Brain pericyte (primary cell): Measurements from ENCODE around the gene GPR142.

Experiments
- DNase-seq: peaks from one replicate; pipeline ENCODE4 v3.0.0-alpha.2; 2012; ENCODE audit warnings: low read depth, low spot score

Gene GPR142

GRCh38 chr17:74369665-74370490, 2.6 kb downstream of the GPR142 start:
- DNase-seq: no peak

GRCh38 chr17:74371653-74372147, 4.4 kb downstream of the GPR142 start:
- no peak for DNase-seq

GRCh38 chr17:74372426-74372825, 5.1 kb downstream of the GPR142 start:
- no peak for DNase-seq

- no peak for DNase-seq
Observed at GRCh38 chr17:74373838-74374606, 6.7 kb downstream of the GPR142 start.

- DNase-seq: no peak
Observed at GRCh38 chr17:74374858-74375257, 7.6 kb downstream of the GPR142 start.

GRCh38 chr17:74379495-74380085, 12.3 kb downstream of the GPR142 start:
- DNase-seq: peak; percentile 16

GRCh38 chr17:74380086-74380958, 13.0 kb downstream of the GPR142 start:
- DNase-seq: no peak

- no peak for DNase-seq
Observed at GRCh38 chr17:74380959-74381808, 13.9 kb downstream of the GPR142 start.

- no peak for DNase-seq
Observed at GRCh38 chr17:74383141-74383540, 15.8 kb downstream of the GPR142 start.

GRCh38 chr17:74385201-74385600, 17.9 kb downstream of the GPR142 start:
- DNase-seq: no peak

- DNase-seq: no peak
Observed at GRCh38 chr17:74386386-74386785, 19.1 kb downstream of the GPR142 start.

GRCh38 chr17:74387365-74388218, 20.3 kb downstream of the GPR142 start:
- no peak for DNase-seq

GRCh38 chr17:74389084-74389753, 21.9 kb downstream of the GPR142 start:
- DNase-seq: no peak

GRCh38 chr17:74389937-74390679, 22.8 kb downstream of the GPR142 start:
- no peak for DNase-seq

- no peak for DNase-seq
Observed at GRCh38 chr17:74390680-74391653, 23.7 kb downstream of the GPR142 start.

- no peak for DNase-seq
Observed at GRCh38 chr17:74391771-74392170, 24.5 kb downstream of the GPR142 start.

GRCh38 chr17:74392848-74393247, 25.5 kb downstream of the GPR142 start:
- no peak for DNase-seq
